Measurements from ENCODE around the gene RAMAC.
"Not testable (repeated sequence)": the region's sequence is repeated elsewhere in the genome, so short reads cannot be mapped to it uniquely, and the experiment has no call there.

RAMAC gene

GRCh38 chr15:82985688-82986441, at the start of gene RAMAC:
Gene RAMAC (plus strand): TSS chr15:82986210. CDS start chr15:82989019, 2,809 bp downstream.
- FAIRE-seq (peak; percentile 13), DNase-seq (ENCODE audit: insufficient read length, low spot score) (peak; percentile 92)

DNA sequence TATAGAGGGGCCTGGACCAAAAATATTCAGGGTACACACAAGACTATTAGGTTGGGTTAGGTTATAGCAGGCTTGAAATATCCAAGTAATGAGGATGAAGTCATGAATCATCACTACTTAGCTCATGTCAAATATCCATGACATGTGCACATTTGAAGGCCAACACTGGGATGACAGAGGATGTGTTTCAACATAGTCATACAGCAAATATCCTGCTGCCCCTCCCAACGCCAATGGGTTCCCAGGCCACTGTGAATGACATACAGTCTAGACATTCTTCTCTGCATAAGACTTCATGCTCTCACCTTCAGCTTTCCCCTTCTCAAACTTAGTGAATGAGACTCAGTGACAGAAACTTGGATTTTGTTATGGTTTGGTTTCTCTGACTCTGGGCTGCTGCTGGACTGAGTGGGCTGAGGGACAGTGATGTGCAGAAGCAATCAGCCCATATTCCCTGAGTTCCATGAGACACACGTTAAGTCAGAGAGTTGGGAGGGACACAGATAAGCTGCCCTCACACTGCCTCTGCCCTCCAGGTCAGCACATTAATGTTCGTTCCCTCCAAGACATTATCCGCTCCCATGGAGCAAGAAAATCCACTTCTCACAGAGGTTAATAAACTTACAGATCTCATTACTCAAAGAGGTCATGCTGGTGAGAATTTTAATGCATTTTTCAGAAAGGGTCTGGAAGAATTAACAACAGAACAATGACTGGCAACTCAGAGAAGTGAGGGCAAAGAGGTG, 48.9 kb upstream of the RAMAC start:
- FAIRE-seq (peak; percentile 52), DNase-seq (ENCODE audit: insufficient read length, low spot score) (peak; percentile 31)

- FAIRE-seq (no peak), DNase-seq (ENCODE audit: insufficient read length, low spot score) (no peak)
Measured at GRCh38 chr15:82937712-82938058, 48.3 kb upstream of the RAMAC start.

- FAIRE-seq; DNase-seq (ENCODE audit: insufficient read length, low spot score): not testable (repeated sequence)
Measured at GRCh38 chr15:82939678-82940077, 46.3 kb upstream of the RAMAC start.

GRCh38 chr15:82942691-82943090, 43.3 kb upstream of the RAMAC start:
- DNase-seq (ENCODE audit: insufficient read length, low spot score) (peak; percentile 44), FAIRE-seq (no peak)

DNA sequence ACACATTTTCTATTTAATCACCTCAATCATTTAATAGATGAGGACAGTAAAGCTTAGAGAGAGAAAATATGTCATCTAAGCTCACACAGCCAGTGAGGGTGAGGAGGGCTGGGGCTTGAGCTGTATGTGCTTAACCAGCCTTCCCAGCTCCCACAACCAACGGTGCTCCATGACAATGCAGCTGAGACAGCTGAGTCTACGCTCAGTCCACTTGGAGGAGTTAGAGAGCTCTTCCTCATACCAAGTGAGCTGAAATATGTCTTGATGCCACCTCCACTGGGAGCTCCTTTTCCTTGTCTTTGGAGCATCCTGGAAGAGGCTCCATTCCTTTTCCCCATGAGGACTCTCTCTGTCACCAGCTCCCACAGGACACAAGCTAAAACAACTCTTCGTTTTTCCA, 42.8 kb upstream of the RAMAC start:
- DNase-seq (ENCODE audit: insufficient read length, low spot score) (no peak), FAIRE-seq (no peak)

- DNase-seq (ENCODE audit: insufficient read length, low spot score) (no peak), FAIRE-seq (no peak)
Measured at GRCh38 chr15:82944056-82944455, 42.0 kb upstream of the RAMAC start.

DNA sequence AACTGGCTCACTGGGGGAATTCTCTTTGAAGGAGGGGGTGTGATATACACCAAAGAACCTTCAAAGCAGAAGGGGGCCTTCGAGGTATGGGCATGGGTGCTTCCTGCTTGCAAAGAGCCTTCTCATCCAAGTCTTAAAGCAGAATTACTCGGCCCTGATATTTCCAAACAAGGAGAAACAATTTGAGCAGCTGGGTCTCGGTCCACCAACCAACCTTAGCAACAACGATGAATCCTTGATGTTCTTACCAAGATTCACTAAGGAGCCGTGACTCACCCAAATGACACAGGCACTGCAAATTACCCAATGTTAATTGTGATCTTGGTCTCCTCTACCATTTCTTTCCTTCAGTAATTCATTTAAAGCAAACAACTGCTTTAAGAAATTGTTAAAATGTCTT, 41.2 kb upstream of the RAMAC start:
- DNase-seq (ENCODE audit: insufficient read length, low spot score): no peak
- FAIRE-seq: no peak

DNA sequence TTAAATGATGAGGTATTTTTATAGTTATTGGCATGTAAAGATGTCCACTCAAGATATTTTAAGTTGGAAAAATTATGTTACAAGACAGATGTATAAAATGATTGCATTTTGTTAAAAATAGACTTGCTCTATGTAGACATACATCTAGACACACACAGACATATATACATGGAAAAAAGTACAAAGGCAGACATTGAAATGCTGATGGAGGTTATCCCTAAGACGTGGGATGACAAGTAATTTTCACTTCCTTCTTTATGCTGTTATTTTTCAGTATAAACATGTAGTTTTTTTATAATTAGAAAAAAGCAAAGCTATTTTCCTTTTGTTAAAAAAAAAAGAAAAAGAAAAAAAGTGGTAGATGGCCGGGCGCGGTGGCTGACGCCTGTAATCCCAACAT, 40.7 kb upstream of the RAMAC start:
- no peak for DNase-seq (ENCODE audit: insufficient read length, low spot score)

GRCh38 chr15:82946155-82946701, 39.8 kb upstream of the RAMAC start:
- no peak for DNase-seq (ENCODE audit: insufficient read length, low spot score)
- no peak for FAIRE-seq

More for the DNA sequence above, 40.7 kb upstream of the RAMAC start:
- no peak for FAIRE-seq

- FAIRE-seq: no peak
Measured at GRCh38 chr15:82950295-82950694, 35.7 kb upstream of the RAMAC start.

GRCh38 chr15:82950746-82951370, 35.2 kb upstream of the RAMAC start:
- FAIRE-seq: no peak

More at GRCh38 chr15:82950295-82950694, 35.7 kb upstream of the RAMAC start:
- no peak for DNase-seq (ENCODE audit: insufficient read length, low spot score)

DNA sequence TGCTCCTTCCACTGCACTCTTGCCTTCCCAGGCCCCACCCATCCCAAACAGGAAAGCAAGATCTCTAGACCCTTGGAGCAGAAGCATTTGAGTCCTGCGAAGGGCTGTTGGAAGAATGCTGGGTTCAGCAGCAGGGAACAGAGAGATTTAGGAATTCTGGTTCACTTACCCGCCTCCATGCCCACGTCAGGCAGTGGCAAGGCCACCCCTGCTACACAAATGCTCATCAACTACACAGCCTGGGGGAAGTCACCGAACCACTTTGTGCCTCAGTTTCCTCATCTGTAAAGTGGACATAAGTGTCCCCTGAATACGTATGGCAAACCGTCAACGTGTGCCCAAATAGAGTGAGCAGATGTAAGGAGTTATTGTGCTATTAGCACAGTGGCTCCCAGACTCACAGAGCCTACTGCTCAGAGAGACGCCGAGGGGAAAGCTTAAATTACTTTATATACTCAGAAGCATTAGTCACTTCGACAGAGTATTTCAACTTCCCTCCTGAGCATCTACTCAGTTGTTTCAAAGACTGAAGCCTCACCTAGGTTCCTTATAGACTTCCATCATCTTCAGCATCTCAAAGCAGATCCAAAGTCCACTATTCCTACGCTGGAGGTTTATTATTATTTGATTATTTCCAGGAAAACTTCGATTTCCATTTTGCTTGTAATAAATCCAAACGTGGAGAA, 34.4 kb upstream of the RAMAC start:
- FAIRE-seq: no peak
- peak; percentile 31 for DNase-seq (ENCODE audit: insufficient read length, low spot score)

More at GRCh38 chr15:82950746-82951370, 35.2 kb upstream of the RAMAC start:
- DNase-seq (ENCODE audit: insufficient read length, low spot score): no peak

GRCh38 chr15:82952158-82953081, 33.6 kb upstream of the RAMAC start, which contains the start of gene HOMER2:
Gene HOMER2 (minus strand): TSS chr15:82952720. CDS start chr15:82952535, 185 bp downstream.
- FAIRE-seq: no peak
- DNase-seq (ENCODE audit: insufficient read length, low spot score): peak; percentile 39

DNA sequence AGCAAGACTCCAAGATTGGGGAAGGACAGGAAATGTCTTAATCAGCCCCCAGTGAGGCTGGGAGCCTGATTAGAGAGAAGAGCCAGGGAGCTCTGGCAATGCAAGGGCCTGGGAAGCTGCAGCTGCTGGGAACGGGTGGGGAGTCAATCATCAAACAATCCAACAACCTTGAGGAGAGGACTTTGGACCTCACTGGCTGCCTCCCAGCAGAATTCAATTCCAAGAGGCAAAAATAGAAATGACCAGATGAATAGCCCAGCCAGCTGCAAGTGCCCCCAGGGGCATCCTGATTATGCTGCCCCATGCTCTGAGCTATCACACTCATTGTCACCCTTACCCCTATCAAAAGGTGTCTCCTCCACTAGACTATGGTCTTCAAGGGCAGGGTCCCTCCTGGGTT, 27.4 kb upstream of the RAMAC start:
- DNase-seq (ENCODE audit: insufficient read length, low spot score): no peak
- no peak for FAIRE-seq

DNA sequence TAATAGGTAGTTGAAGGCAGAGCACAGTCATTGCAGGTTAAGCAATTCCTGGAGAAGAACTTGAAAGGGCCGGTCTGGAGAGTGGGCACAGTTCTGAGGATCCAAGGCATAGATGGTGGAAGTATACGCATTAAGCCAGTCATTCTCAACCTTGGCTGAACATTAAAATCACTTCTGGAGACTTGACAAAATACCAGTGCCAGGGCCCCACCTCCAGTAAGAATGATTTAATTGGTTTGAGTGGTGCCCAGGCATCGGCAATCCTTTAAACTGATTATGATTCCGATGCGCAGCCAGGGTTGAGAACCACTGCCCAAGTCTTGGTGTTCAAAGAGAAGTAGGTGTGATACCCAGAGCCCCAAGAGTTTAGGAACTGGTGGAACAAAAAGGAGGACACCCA, 26.6 kb upstream of the RAMAC start:
- no peak for DNase-seq (ENCODE audit: insufficient read length, low spot score)
- no peak for FAIRE-seq

DNA sequence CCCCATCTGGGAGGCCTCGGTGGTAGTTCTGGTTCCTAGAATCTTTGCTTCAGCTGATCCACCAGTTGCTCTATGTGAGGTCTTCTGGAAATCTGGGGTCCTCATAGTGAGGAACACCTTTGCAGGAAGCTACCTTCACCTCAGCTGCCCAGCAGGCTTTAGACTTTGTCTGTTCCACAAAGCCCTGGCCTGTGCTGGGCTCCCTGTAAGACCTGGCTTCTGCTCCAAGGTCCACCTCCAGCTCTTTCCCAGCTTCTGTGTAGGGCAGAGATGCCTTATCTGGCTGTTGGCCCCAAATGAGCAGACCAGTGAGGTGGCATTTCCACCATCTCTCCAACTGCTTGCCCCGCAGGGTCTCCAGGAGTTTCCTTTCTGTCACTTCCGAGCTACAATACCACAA, 25.2 kb upstream of the RAMAC start:
- FAIRE-seq (no peak), DNase-seq (ENCODE audit: insufficient read length, low spot score) (no peak)

GRCh38 chr15:82963471-82964341, 22.3 kb upstream of the RAMAC start:
- DNase-seq (ENCODE audit: insufficient read length, low spot score) (no peak), FAIRE-seq (no peak)

- DNase-seq (ENCODE audit: insufficient read length, low spot score) (no peak), FAIRE-seq (no peak)
Measured at GRCh38 chr15:82964890-82965289, 21.1 kb upstream of the RAMAC start.

Data from HTR-8/SVneo (cell line).